Measurements from ENCODE around the gene CLIC5.
A peak's percentile ranks its signal among the peaks of the same experiment; 100 is the strongest.

CLIC5 gene

GRCh38 chr6:46015119-46015968 lies at the start of gene CLIC5:
Gene CLIC5 (minus strand): TSS chr6:46015860. CDS start chr6:46015542, 318 bp downstream.
- H3K4me3 ChIP-seq (ENCODE audit: low read length): peak within 1 kb of the TSS; percentile 69
- no peak for TF ChIP-seq ZNF274 (IDR thresholded peaks at IDR 0.05; ENCODE audit: low read depth, low read length)

GRCh38 chr6:46062991-46063390 lies 47.3 kb upstream of the CLIC5 start:
- no peak overlapping the region for H3K4me3 ChIP-seq (ENCODE audit: low read length)
- no peak for TF ChIP-seq ZNF274 (IDR thresholded peaks at IDR 0.05; ENCODE audit: low read depth, low read length)

GRCh38 chr6:46062312-46062711 lies 46.7 kb upstream of the CLIC5 start:
- no peak overlapping the region for H3K4me3 ChIP-seq (ENCODE audit: low read length)
- no peak for TF ChIP-seq ZNF274 (IDR thresholded peaks at IDR 0.05; ENCODE audit: low read depth, low read length)

- H3K4me3 ChIP-seq (ENCODE audit: low read length): no peak overlapping the region
- no peak for TF ChIP-seq ZNF274 (IDR thresholded peaks at IDR 0.05; ENCODE audit: low read depth, low read length)
Observed at GRCh38 chr6:46061497-46061896, 45.8 kb upstream of the CLIC5 start.

GRCh38 chr6:46059608-46060007 lies 43.9 kb upstream of the CLIC5 start:
- no peak overlapping the region for H3K4me3 ChIP-seq (ENCODE audit: low read length)
- no peak for TF ChIP-seq ZNF274 (IDR thresholded peaks at IDR 0.05; ENCODE audit: low read depth, low read length)

- H3K4me3 ChIP-seq (ENCODE audit: low read length): no peak overlapping the region
- no peak for TF ChIP-seq ZNF274 (IDR thresholded peaks at IDR 0.05; ENCODE audit: low read depth, low read length)
Observed at GRCh38 chr6:46058951-46059350, 43.3 kb upstream of the CLIC5 start.

GRCh38 chr6:46057792-46058191 lies 42.1 kb upstream of the CLIC5 start:
- TF ChIP-seq ZNF274 (IDR thresholded peaks at IDR 0.05; ENCODE audit: low read depth, low read length): no peak
- no peak overlapping the region for H3K4me3 ChIP-seq (ENCODE audit: low read length)

- no peak for TF ChIP-seq ZNF274 (IDR thresholded peaks at IDR 0.05; ENCODE audit: low read depth, low read length)
Observed at GRCh38 chr6:46056906-46057529, 41.4 kb upstream of the CLIC5 start.

GRCh38 chr6:46054516-46054915 lies 38.9 kb upstream of the CLIC5 start:
- TF ChIP-seq ZNF274 (IDR thresholded peaks at IDR 0.05; ENCODE audit: low read depth, low read length): no peak
- H3K4me3 ChIP-seq (ENCODE audit: low read length): no peak overlapping the region

More at GRCh38 chr6:46056906-46057529, 41.4 kb upstream of the CLIC5 start:
- H3K4me3 ChIP-seq (ENCODE audit: low read length): no peak overlapping the region

- TF ChIP-seq ZNF274 (IDR thresholded peaks at IDR 0.05; ENCODE audit: low read depth, low read length): no peak
- H3K4me3 ChIP-seq (ENCODE audit: low read length): no peak overlapping the region
Observed at GRCh38 chr6:46053039-46053933, 37.6 kb upstream of the CLIC5 start.

GRCh38 chr6:46052479-46052878 lies 36.8 kb upstream of the CLIC5 start:
- TF ChIP-seq ZNF274 (IDR thresholded peaks at IDR 0.05; ENCODE audit: low read depth, low read length): no peak
- H3K4me3 ChIP-seq (ENCODE audit: low read length): no peak overlapping the region

- no peak for TF ChIP-seq ZNF274 (IDR thresholded peaks at IDR 0.05; ENCODE audit: low read depth, low read length)
- H3K4me3 ChIP-seq (ENCODE audit: low read length): no peak overlapping the region
Observed at GRCh38 chr6:46051962-46052361, 36.3 kb upstream of the CLIC5 start.

GRCh38 chr6:46050845-46051405 lies 35.3 kb upstream of the CLIC5 start:
- no peak overlapping the region for H3K4me3 ChIP-seq (ENCODE audit: low read length)
- TF ChIP-seq ZNF274 (IDR thresholded peaks at IDR 0.05; ENCODE audit: low read depth, low read length): no peak
